ENCODE data around the gene SIX6.

Gene SIX6

DNA sequence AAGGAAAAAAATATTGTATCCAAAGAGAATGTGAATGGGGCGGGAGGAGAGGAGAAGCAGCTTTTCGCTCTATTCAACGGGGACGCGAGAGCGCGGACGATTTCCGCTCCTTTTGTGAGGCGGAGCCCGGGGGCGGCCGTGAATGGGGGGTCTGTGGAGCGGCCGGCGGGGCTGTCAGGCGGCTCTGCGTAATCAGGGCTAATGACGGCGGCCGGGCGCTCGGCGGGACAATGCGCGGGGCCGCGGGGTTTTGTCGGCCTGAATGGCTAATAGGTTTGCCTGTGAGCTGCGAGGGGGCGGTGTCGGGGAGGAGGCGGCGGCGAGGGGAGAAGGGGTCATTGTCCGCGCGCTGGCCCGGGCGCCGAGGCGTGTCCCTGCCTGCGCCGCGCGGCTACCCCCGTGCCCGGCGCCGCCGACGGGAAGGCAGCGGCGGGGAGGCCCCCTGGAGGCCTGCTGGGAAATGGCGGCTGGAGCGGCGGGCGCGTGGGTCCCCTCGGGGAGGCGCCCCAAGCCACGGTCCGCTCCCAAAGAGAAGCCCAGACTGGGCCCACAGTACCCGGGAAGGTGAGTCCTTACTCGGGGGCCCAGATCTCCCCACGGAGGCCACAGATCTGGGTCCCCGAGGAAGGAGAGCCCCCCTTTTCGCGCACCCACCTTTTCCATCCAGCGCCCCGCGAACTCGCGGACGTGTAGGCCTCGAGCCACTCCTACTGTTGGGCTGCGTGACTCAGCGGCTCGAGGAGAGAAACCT, 6.0 kb downstream of the SIX6 start:
- DNase-seq = peak; percentile 96

GRCh38 chr14:60515511-60516289, 6.8 kb downstream of the SIX6 start:
- DNase-seq = no peak

- no peak for DNase-seq
Observed at GRCh38 chr14:60532442-60532841, 23.5 kb downstream of the SIX6 start.

GRCh38 chr14:60537663-60538062, 28.7 kb downstream of the SIX6 start:
- no peak for DNase-seq

DNA sequence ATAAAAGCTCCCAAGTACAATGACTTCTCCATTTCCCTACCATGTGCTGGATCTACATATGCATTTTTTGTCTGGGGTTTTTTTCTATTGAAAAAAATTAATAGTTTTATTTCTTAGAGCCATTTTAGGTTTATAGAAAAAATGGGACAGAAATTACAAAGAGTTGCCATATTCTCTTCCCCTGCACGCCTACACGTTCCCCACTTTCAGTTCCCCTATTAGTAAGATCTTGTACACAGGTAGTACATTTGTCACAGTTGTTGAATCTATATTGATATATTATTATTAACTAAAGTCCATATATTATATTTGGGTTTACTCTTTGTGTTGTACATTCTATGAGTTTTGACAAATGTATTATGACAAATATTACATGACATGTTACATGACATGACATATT, 35.7 kb downstream of the SIX6 start:
- DNase-seq = no peak

DNA sequence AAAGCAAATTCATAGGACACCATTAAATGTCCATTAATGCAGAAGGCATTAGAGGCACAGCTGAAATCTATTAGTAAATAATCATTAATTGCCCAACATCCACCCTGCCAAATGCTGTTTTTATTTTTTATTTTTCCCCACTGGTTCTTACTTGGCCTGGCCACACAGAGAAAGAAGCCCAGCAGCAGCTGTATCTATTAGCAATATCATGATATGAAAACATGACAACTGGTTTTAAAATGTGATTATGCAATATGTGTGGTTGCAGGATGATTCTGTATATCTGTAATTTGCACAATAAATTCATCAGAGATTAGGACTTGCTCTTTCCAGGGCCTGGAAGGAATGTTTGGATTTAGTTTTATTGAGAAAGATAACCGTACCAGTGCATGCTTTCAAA, 44.9 kb downstream of the SIX6 start:
- no peak for DNase-seq

- DNase-seq = peak; percentile 91
Observed at GRCh38 chr14:60561845-60562746, 53.1 kb downstream of the SIX6 start.
